ENCODE results near the gene STAU1.
"Not testable (repeated sequence)": the region's sequence is repeated elsewhere in the genome, so short reads cannot be mapped to it uniquely, and the experiment has no call there.

STAU1 gene

DNA sequence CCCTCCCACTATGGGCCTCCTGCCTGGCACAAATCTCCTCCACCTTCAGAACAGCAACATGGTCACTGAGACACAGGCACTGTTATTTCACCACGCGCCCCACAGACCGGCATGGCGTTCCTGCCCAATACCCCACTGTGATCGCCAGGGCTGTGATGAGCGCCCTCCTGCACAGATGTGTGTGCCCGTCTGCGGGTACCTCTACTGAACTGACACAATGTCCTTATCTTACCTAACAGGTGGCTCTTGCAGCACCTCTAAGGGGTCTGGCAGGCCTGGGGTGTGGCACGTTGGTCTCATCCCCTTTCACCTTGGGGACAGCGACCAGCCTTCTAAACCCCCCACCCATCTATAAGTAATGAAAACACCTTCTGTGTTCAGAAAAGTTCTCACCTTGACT lies 64.2 kb downstream of the STAU1 start:
- no peak for DNase-seq (ENCODE audit: low read depth in 1 of 2, low spot score in 1 of 2)

DNA sequence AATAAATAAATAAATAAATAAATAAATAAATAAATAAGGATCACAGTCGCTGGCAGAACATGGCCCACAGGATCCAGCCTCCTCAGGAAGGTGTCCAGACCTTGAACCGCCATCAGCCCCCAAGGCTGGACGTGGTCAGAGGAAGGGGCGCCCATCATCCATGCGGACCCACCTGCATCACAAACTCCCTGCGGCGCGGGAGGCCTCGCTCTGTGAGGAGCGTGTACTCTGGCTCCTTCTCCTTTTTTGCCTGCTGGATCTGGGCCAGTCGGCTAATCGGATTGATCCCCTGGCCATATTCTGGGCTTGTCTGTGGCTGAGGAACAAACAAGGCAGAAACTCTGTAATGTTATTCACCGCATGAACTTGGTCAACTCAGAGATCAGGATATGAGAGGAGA lies 65.2 kb downstream of the STAU1 start:
- no peak for DNase-seq (ENCODE audit: low read depth in 1 of 2, low spot score in 1 of 2)

DNA sequence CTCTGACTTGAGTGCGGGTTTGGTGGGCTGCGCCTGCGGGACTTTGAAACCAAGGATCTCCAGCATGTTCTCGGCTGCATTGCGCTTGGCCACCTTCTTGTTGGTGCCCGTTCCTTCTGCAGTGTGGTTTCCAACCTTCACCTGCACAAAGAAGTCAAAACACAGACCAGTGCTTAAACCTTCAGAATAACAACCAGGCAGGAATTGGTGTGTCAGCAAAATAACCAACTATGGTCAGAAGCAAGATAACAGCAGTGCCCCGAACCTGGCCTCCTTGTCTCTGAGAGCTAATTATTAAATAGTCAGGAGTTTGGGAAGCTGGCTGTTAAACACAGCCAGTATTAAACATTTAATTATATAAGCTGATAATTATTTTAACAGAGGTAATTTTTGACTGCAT lies 68.1 kb downstream of the STAU1 start:
- DNase-seq (ENCODE audit: low read depth in 1 of 2, low spot score in 1 of 2) = no peak

GRCh38 chr20:49118307-49118706 lies 69.8 kb downstream of the STAU1 start:
- DNase-seq (ENCODE audit: low read depth in 1 of 2, low spot score in 1 of 2) = no peak

GRCh38 chr20:49115564-49115963 lies 72.6 kb downstream of the STAU1 start:
- no peak for DNase-seq (ENCODE audit: low read depth in 1 of 2, low spot score in 1 of 2)

GRCh38 chr20:49112596-49113274 lies 75.4 kb downstream of the STAU1 start:
- DNase-seq (ENCODE audit: low read depth in 1 of 2, low spot score in 1 of 2) = no peak

- no peak for DNase-seq (ENCODE audit: low read depth in 1 of 2, low spot score in 1 of 2)
Measured at GRCh38 chr20:49110767-49111694, 77.1 kb downstream of the STAU1 start.

GRCh38 chr20:49106328-49106727 lies 81.8 kb downstream of the STAU1 start:
- DNase-seq (ENCODE audit: low read depth in 1 of 2, low spot score in 1 of 2) = no peak

- not testable (repeated sequence) for DNase-seq (ENCODE audit: low read depth in 1 of 2, low spot score in 1 of 2)
Measured at GRCh38 chr20:49104979-49105547, 83.1 kb downstream of the STAU1 start.

DNA sequence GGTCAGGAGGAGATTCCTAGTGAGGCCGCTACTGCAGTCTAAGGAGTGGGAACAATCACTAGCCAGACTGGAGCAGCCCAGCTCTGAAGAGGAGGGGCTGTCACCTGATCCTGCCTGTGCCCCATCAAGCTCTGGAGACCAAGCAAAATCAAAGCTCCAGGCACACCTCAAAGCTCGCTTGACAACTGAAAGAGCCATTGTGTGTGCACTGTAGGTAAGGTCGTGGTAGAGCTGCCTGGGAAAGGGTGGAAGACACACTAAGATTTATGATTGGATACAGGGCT lies 83.8 kb downstream of the STAU1 start:
- no peak for DNase-seq (ENCODE audit: low read depth in 1 of 2, low spot score in 1 of 2)

GRCh38 chr20:49103647-49104364 lies 84.3 kb downstream of the STAU1 start:
- no peak for DNase-seq (ENCODE audit: low read depth in 1 of 2, low spot score in 1 of 2)

DNA sequence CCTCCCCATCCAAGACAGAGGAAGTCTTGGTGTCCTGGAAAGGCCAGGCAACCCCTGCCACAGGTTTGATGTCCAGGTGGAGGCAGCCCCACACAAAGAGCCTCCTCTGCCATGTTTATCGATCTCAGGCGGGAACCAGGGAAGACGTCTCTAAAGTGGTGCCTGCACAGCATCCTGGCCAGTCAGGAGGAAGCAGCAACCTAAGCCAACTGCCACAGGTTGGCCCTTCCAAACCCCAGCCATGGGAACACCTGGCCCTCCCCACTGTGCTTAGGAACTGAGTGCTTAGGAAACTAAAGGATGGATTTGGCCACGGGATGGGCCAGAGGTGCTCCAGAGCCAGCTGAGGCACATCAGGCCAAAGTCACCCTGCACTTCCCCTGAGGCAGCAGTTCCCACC lies 85.1 kb downstream of the STAU1 start:
- DNase-seq (ENCODE audit: low read depth in 1 of 2, low spot score in 1 of 2) = no peak

DNA sequence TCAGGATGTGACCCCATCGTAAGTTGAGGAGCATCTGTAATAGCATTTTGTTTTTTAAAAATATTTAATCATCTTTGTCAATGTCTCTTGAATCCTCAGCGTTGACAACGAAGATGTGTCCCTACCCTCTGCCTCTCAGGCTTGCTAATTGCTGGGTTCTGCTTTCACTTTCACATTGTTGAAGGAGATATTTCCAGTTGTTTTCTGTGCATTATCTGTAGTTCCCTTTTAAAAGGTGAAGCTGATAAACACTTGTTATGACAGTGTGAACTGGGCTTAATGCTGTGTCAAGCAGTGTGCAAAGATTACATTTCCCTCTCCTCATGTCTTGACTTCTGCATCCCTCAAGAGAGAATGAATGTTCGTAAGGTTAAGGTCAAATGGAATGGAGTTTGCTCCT lies 87.2 kb downstream of the STAU1 start:
- no peak for DNase-seq (ENCODE audit: low read depth in 1 of 2, low spot score in 1 of 2)

DNA sequence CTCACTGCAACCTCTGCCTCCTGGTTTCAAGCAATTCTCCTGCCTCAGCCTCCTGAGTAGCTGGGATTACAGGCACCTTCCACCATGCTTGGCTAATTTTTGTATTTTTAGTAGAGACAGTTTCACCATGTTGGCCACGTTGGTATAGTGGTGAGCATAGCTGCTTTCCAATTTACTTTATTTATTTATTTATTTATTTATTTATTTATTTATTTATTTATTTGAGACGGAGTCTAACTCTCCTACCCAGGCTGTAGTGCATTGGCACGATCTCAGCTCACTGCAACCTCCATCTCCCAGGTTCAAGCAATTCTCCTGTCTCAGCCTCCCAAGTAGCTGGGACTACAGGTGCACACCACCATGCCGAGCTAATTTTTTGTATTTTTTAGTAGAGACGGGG lies 87.8 kb downstream of the STAU1 start:
- DNase-seq (ENCODE audit: low read depth in 1 of 2, low spot score in 1 of 2) = not testable (repeated sequence)

GRCh38 chr20:49099011-49099410 lies 89.1 kb downstream of the STAU1 start:
- no peak for DNase-seq (ENCODE audit: low read depth in 1 of 2, low spot score in 1 of 2)

GRCh38 chr20:49098136-49098535 lies 90.0 kb downstream of the STAU1 start:
- DNase-seq (ENCODE audit: low read depth in 1 of 2, low spot score in 1 of 2) = no peak

GRCh38 chr20:49097159-49097558 lies 91.0 kb downstream of the STAU1 start:
- no peak for DNase-seq (ENCODE audit: low read depth in 1 of 2, low spot score in 1 of 2)

- DNase-seq (ENCODE audit: low read depth in 1 of 2, low spot score in 1 of 2) = no peak
Measured at GRCh38 chr20:49096203-49096730, 91.9 kb downstream of the STAU1 start.

DNA sequence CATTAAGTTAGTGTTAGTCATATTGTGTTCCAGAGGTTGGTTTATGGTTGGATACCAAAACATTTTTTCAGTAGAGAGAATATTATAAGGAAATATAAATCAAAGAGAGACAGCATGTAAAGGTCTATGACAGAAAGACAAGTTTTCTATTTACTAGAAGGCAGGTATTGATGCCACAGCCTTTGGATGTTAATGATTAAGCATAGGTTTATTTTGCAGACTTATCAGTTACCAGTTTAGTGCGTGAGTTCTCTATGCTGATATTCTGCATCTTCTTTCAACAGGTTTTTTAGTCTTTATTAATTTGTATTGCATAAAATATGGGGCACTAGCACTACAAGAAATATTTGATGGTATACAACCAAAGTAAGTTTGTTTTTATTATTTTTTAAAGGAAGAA lies 96.4 kb downstream of the STAU1 start:
- no peak for DNase-seq (ENCODE audit: low read depth in 1 of 2, low spot score in 1 of 2)

DNA sequence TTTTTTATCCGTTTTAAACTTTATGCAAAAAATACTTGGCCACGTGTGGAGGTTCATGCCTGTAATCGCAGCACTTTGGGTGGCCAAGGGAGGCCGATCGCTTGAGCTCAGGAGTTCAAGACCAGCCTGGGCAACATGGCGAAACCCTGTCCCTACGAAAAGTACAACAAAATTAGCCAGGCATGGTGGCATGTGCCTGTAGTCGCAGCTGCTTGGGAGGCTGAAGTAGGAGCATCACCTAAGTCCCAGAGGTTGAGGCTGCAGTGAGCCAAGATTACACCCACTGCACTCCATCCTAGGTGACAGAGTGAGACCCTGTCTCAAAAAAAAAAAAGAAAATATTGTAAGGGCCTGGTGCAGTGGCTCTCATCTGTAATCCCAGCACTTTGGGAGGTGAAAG lies 97.0 kb downstream of the STAU1 start:
- no peak for DNase-seq (ENCODE audit: low read depth in 1 of 2, low spot score in 1 of 2)

- DNase-seq (ENCODE audit: low read depth in 1 of 2, low spot score in 1 of 2) = not testable (repeated sequence)
Measured at GRCh38 chr20:49082295-49082694, 105.8 kb downstream of the STAU1 start.
